ENCODE results near the gene DEFB121.
"Not testable (repeated sequence)": the region's sequence is repeated elsewhere in the genome, so short reads cannot be mapped to it uniquely, and the experiment has no call there.

DEFB121 gene

DNA sequence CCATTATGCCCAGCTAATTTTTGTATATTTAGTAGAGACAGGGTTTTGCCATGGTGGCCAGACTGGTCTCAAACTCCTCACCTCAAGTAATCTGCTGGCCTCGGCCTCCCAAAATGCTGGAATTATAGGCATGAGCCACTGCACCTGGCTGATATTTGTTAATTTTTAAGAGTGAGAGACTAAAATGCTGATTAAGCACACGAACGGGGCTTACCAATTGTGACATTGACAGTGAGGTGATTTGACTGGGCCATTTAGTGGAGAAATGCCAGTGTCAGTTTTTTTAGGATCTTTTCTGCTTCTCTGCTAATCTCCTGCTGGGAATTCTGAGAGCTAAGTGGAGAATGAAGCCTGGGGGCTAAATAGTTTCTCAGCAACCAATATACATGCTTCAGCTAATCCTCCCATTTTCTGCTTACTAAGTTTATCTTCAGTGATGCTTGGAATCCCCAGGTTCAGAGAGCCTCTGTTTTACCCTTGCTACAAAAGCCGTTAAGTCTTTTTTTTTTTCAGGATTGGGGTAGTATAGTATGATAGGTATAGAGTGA lies 24.6 kb upstream of the DEFB121 start:
- H3K4me3 ChIP-seq (ENCODE audit: low read depth, low read length) = no peak overlapping the region
- TF ChIP-seq, protein P1, sequence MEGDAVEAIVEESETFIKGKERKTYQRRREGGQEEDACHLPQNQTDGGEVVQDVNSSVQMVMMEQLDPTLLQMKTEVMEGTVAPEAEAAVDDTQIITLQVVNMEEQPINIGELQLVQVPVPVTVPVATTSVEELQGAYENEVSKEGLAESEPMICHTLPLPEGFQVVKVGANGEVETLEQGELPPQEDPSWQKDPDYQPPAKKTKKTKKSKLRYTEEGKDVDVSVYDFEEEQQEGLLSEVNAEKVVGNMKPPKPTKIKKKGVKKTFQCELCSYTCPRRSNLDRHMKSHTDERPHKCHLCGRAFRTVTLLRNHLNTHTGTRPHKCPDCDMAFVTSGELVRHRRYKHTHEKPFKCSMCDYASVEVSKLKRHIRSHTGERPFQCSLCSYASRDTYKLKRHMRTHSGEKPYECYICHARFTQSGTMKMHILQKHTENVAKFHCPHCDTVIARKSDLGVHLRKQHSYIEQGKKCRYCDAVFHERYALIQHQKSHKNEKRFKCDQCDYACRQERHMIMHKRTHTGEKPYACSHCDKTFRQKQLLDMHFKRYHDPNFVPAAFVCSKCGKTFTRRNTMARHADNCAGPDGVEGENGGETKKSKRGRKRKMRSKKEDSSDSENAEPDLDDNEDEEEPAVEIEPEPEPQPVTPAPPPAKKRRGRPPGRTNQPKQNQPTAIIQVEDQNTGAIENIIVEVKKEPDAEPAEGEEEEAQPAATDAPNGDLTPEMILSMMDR (IDR thresholded peaks at IDR 0.05; ENCODE audit: borderline replicate concordance, insufficient read depth, low read depth, low read length) = no peak

DNA sequence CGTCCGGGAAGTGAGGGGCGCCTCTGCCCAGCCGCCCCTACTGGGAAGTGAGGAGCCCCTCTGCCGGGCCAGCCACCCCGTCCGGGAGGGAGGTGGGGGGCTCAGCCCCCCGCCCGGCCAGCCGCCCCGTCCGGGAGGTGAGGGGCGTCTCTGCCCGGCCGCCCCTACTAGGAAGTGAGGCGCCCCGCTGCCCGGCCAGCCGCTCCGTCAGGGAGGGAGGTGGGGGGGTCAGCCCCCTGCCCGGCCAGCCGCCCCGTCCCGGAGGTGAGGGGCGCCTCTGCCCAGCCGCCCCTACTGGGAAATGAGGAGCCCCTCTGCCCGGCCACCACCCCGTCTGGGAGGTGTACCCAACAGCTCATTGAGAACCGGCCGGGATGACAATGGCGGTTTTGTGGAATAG lies 21.6 kb upstream of the DEFB121 start:
- H3K4me3 ChIP-seq (ENCODE audit: low read depth, low read length) = not testable (repeated sequence)

DNA sequence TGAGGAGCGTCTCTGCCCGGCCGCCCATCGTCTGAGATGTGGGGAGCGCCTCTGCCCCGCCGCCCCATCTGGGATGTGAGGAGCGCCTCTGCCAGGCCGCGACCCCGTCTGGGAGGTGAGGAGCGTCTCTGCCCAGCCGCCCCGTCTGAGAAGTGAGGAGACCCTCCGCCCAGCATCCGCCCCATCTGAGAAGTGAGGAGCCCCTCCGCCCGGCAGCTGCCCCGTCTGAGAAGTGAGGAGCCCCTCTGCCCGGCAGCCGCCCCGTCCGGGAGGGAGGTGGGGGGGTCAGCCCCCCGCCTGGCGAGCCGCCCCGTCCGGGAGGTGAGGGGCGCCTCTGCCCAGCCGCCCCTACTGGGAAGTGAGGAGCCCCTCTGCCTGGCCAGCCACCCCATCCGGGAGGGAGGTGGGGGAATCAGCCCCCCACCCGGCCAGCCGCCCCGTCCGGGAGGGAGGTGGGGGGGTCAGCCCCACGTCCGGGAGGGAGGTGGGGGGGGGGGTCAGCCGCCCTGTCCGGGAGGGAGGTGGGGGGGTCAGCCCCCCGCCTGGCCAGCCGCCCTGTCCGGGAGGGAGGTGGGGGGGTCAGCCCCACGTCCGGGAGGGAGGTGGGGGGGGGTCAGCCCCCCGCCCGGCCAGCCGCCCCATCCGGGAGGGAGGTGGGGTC lies 21.0 kb upstream of the DEFB121 start:
- not testable (repeated sequence) for H3K4me3 ChIP-seq (ENCODE audit: low read depth, low read length)

DNA sequence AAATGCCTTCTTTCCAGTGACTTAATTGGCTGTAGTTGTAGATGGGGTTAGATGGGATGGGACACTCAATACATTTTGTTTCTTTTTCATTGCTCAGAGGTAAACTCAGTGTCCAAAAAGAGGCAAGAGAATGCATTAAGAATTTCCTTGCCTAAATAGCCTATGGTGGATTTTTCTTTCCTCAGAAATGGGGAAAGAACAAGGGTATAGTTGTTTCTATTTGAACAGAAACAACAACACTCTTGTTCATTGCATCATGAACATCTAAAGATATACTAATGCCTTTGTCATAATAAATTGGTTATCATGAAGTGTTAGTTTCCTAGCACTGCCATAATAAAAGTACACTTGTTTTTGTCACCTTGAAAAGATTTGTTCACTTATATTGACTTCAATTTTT lies 19.8 kb upstream of the DEFB121 start:
- no peak overlapping the region for H3K4me3 ChIP-seq (ENCODE audit: low read depth, low read length)
- TF ChIP-seq, protein P1 (IDR thresholded peaks at IDR 0.05; ENCODE audit: borderline replicate concordance, insufficient read depth, low read depth, low read length) = no peak

DNA sequence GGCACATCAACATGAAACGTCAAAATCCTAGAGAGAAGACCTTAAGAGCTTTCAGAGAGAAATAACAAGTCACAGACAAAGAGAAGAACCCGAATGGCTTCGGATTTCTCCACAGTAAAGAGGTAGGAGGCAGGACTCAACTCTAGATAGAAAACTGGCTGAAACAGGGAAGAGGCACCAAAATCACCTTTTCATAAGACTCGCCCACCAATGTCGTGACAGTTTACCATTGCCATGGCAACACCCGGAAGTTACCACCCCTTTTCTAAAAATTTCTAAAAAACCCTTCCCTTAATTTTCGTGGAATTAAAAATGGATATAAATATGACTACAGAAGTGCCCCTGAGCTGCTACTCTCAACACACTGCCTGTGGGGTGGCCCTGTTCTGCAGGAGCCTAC lies 12.3 kb upstream of the DEFB121 start:
- no peak overlapping the region for H3K4me3 ChIP-seq (ENCODE audit: low read depth, low read length)
- TF ChIP-seq, protein P1 (IDR thresholded peaks at IDR 0.05; ENCODE audit: borderline replicate concordance, insufficient read depth, low read depth, low read length) = no peak

DNA sequence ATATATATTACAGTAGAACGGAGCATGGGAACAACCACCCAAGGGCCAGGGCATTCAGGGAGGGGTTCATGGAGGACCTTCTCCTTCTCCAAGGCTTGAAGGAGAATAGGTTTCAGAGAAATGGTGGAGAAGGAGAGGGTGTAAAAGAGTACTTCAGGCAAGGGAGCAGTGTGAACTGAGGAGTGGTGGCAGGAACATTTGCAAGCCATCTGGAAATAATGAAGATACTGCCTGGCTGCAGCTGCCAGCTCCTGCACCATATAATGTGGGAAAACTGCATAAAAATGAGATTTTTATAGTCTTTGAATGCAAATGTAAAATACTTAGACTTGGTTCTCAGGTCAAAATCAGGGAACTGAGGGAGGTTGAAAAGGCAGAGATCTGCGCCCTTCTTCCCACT lies 9.6 kb upstream of the DEFB121 start:
- no peak overlapping the region for H3K4me3 ChIP-seq (ENCODE audit: low read depth, low read length)
- TF ChIP-seq, protein P1 (IDR thresholded peaks at IDR 0.05; ENCODE audit: borderline replicate concordance, insufficient read depth, low read depth, low read length) = no peak

DNA sequence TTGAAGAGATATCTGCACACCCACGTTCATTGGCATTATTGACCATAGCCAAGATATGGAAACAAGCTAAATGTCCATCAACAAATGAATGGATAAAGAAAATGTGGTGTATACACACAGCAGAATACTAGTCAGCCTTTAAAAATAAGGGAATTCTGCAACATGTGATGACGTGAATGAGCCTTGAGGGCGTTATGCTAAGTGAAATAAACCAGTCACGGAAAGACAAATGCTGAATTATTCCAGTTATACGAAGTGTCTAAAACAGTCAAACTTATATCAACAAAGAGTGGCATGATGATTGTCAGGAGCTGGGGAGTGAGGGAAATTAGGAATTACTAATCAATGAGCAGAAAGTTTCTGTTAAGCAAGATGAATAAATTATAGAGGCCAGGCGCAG lies 8.4 kb upstream of the DEFB121 start:
- TF ChIP-seq, protein P1 (IDR thresholded peaks at IDR 0.05; ENCODE audit: borderline replicate concordance, insufficient read depth, low read depth, low read length) = no peak
- H3K4me3 ChIP-seq (ENCODE audit: low read depth, low read length) = no peak overlapping the region

DNA sequence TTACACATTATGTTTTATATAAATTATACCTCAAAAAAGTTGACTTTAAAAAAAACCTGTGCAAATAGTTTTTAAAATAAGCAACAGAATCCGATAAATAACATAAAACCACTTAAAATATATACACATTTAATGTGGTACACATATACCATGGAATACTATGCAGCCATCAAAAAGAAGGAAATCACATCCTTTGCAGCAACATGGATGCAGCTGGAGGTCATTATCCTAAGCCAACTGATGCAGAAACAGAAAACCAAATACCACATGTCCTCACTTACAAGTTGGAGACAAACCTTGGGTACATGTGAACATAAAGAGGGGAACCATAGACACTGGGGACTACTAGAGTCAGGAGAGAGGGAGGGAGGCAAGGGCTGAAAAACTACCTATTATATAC lies 4.0 kb upstream of the DEFB121 start:
- no peak overlapping the region for H3K4me3 ChIP-seq (ENCODE audit: low read depth, low read length)
- TF ChIP-seq, protein P1 (IDR thresholded peaks at IDR 0.05; ENCODE audit: borderline replicate concordance, insufficient read depth, low read depth, low read length) = no peak

Measured in GM12875 (cell line).